ENCODE measurements around the gene JUN. TPM values are rescaled to one million over a fixed set of nuclear protein-coding genes. Genes with fewer than 3 reads are reported as not detected.

JUN gene
- polyA plus RNA-seq, 1 of the 3 experiments (the other 2 are of a cell fraction) = 66.5 TPM

- TF ChIP-seq FOSL2 (IDR thresholded peaks at IDR 0.05; ENCODE audit: borderline replicate concordance, low read depth) = peak; percentile 69; the same call in 1 of the 2 replicates
- TF ChIP-seq JUND (IDR thresholded peaks at IDR 0.05) = peak; percentile 53
Observed at GRCh38 chr1:58823481-58824010, 39.7 kb upstream of the JUN start (continued).

- Histone ChIP-seq H3K4me2 (no peak overlapping the region), H3K79me2 (ENCODE audit: insufficient read depth) (no peaks in the 10 kb centered on the region), H3K27me3 (ENCODE audit: insufficient read depth) (no peaks in the 10 kb centered on the region), H3K27ac (ENCODE audit: low read depth in 2 of 2, low read length in 1 of 2) (no peak overlapping the region), H3K36me3 (replicated peaks in 1 of 2; ENCODE audit: control insufficient read depth in 1 of 2, insufficient read depth in 2 of 2, low read length in 1 of 2) (no peaks in the 10 kb centered on the region), H3F3A (replicated peaks; ENCODE audit: insufficient read depth) (peaks cover 30% of the 10 kb centered on the region), H4K20me1 (ENCODE audit: insufficient read depth) (no peaks in the 10 kb centered on the region), H3K9me2 (no peaks in the 10 kb centered on the region), H3K9ac (no peak overlapping the region), H2AFZ (ENCODE audit: low read depth) (no peak overlapping the region), H3K9me3 (peaks cover 3% of the 10 kb centered on the region; the same call in 1 of the 2 replicates), H3K4me1 (ENCODE audit: control insufficient read depth in 1 of 2, insufficient read depth in 2 of 2, low read depth in 1 of 2, low read length in 1 of 2) (peaks cover 0 to 16% of the 10 kb centered on the region in 2 experiments; a peak in 3 of 4 replicates), H3K4me3 (ENCODE audit: low read depth in 2 of 2, low read length in 1 of 2) (no peak overlapping the region)
- no peak for DNase-seq
- TF ChIP-seq NFIC (IDR thresholded peaks at IDR 0.05; ENCODE audit: borderline replicate concordance) (no peak), SMC3 (IDR thresholded peaks at IDR 0.05; ENCODE audit: low read depth, low read length) (no peak)
- WGBS (ENCODE audit: low lambda C conversion rate) = 96% methylated on average over 4 of the region's 4 CpGs
- CTCF ChIA-PET = interaction anchor here (1.0 to 1.3 kb wide), 2 partner anchors 21 to 36 kb away, joined by 3 to 4 read pairs; no protein-coding TSS in a partner anchor
- POLR2A ChIA-PET = no interaction called here
Observed at GRCh38 chr1:58821309-58821708, 37.5 kb upstream of the JUN start.

DNA sequence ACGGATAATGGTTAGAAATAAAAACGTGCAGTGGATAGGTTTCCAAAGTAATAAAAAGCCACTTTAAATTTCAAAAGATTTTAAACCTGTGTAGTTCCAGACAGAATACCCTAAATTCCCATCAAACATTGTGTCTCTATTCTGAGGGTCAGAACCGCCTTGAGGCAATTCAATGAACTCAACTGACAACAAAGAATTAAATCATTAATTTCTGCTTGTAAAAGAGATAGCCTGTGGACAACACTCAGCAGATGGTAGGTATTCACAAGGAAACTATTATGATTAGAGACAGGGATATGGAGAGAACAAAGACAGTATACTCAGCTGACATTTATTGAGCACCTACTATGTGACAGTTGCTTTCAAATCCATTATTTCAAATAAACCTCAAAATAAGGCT, 35.1 kb upstream of the JUN start:
- H3K4me1 ChIP-seq (ENCODE audit: control insufficient read depth in 1 of 2, insufficient read depth in 2 of 2, low read depth in 1 of 2, low read length in 1 of 2) = peaks cover 3 to 15% of the 10 kb centered on the region in 2 experiments
- no peak overlapping the region; the same call in 1 of the 2 replicates for H3K9ac ChIP-seq
- POLR2A ChIA-PET = no interaction called here

DNA sequence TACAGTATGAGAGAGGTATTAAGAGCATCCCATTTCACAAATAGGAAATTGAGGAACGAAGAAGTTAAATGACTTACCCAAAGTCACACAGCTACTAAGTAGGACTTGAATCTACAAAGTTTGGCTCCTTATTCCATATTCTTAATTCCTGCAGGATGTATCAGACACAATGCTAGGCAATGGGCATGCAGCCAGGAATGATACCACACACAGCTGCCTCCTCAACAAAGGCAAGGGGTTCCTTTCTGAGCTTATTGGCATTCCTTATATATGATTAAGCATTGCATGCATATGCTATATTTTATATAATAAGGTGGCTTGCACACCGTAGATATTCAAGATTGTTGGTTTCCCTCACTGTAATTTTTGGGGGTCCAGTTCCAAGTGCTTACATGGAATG, 34.2 kb upstream of the JUN start:
- Histone ChIP-seq H3K36me3 (replicated peaks in 1 of 2; ENCODE audit: control insufficient read depth in 1 of 2, insufficient read depth in 2 of 2, low read length in 1 of 2) (no peaks in the 10 kb centered on the region), H3K79me2 (ENCODE audit: insufficient read depth) (no peaks in the 10 kb centered on the region), H3K27ac (ENCODE audit: low read depth in 2 of 2, low read length in 1 of 2) (peak overlapping the region in 1 of 2 experiments; percentile 92; a peak in 2 of 4 replicates), H2AFZ (ENCODE audit: low read depth) (no peak overlapping the region), H3K9me3 (no peaks in the 10 kb centered on the region), H3F3A (replicated peaks; ENCODE audit: insufficient read depth) (peaks cover 23% of the 10 kb centered on the region), H4K20me1 (ENCODE audit: insufficient read depth) (no peaks in the 10 kb centered on the region), H3K4me1 (ENCODE audit: control insufficient read depth in 1 of 2, insufficient read depth in 2 of 2, low read depth in 1 of 2, low read length in 1 of 2) (peaks cover 3 to 11% of the 10 kb centered on the region in 2 experiments), H3K9ac (peak overlapping the region; percentile 6; the same call in 1 of the 2 replicates), H3K4me2 (0 out of 2 replicates have a peak overlapping the region, but pooled peaks have one; percentile 5), H3K4me3 (ENCODE audit: low read depth in 2 of 2, low read length in 1 of 2) (no peak overlapping the region), H3K27me3 (ENCODE audit: insufficient read depth) (no peaks in the 10 kb centered on the region), H3K9me2 (no peaks in the 10 kb centered on the region)
- no peak for DNase-seq
- CTCF ChIA-PET = no interaction called here
- POLR2A ChIA-PET = no interaction called here
- WGBS (ENCODE audit: low lambda C conversion rate) = 24% methylated on average over 2 of the region's 2 CpGs
- TF ChIP-seq FOXM1 (IDR thresholded peaks at IDR 0.05; ENCODE audit: low read depth) (no peak), FOSL2 (IDR thresholded peaks at IDR 0.05; ENCODE audit: borderline replicate concordance, low read depth) (peak; percentile 67; the same call in 1 of the 2 replicates), MXI1 (IDR thresholded peaks at IDR 0.05; ENCODE audit: low read depth, low read length) (no peak), EP300 (IDR thresholded peaks at IDR 0.05; ENCODE audit: borderline replicate concordance in 1 of 2, low read depth in 1 of 2, low read length in 1 of 2) (peak in 1 of 2 experiments; percentile 77; a peak in 2 of 4 replicates), MAX (IDR thresholded peaks at IDR 0.05; ENCODE audit: low read depth) (peak; percentile 38; the same call in 1 of the 2 replicates), RCOR1 (IDR thresholded peaks at IDR 0.05; ENCODE audit: low read length) (no peak), RXRA (IDR thresholded peaks at IDR 0.05; ENCODE audit: borderline replicate concordance, low read depth) (0 out of 2 replicates have a peak, but pooled peaks have one; percentile 43), POLR2AphosphoS5 (IDR thresholded peaks at IDR 0.05; ENCODE audit: low read depth, low read length) (no peak; the same call in 1 of the 2 replicates), SMC3 (IDR thresholded peaks at IDR 0.05; ENCODE audit: low read depth, low read length) (no peak)
- TF ChIP-seq, protein P1, sequence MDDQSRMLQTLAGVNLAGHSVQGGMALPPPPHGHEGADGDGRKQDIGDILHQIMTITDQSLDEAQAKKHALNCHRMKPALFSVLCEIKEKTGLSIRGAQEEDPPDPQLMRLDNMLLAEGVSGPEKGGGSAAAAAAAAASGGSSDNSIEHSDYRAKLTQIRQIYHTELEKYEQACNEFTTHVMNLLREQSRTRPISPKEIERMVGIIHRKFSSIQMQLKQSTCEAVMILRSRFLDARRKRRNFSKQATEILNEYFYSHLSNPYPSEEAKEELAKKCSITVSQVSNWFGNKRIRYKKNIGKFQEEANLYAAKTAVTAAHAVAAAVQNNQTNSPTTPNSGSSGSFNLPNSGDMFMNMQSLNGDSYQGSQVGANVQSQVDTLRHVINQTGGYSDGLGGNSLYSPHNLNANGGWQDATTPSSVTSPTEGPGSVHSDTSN (IDR thresholded peaks at IDR 0.05) = peak; percentile 65
- TF ChIP-seq, protein P2, sequence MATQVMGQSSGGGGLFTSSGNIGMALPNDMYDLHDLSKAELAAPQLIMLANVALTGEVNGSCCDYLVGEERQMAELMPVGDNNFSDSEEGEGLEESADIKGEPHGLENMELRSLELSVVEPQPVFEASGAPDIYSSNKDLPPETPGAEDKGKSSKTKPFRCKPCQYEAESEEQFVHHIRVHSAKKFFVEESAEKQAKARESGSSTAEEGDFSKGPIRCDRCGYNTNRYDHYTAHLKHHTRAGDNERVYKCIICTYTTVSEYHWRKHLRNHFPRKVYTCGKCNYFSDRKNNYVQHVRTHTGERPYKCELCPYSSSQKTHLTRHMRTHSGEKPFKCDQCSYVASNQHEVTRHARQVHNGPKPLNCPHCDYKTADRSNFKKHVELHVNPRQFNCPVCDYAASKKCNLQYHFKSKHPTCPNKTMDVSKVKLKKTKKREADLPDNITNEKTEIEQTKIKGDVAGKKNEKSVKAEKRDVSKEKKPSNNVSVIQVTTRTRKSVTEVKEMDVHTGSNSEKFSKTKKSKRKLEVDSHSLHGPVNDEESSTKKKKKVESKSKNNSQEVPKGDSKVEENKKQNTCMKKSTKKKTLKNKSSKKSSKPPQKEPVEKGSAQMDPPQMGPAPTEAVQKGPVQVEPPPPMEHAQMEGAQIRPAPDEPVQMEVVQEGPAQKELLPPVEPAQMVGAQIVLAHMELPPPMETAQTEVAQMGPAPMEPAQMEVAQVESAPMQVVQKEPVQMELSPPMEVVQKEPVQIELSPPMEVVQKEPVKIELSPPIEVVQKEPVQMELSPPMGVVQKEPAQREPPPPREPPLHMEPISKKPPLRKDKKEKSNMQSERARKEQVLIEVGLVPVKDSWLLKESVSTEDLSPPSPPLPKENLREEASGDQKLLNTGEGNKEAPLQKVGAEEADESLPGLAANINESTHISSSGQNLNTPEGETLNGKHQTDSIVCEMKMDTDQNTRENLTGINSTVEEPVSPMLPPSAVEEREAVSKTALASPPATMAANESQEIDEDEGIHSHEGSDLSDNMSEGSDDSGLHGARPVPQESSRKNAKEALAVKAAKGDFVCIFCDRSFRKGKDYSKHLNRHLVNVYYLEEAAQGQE (IDR thresholded peaks at IDR 0.05; ENCODE audit: low read depth, low read length) = no peak

More for the DNA sequence above, 35.1 kb upstream of the JUN start:
- CTCF ChIA-PET = no interaction called here
- 92% methylated on average over 3 of the region's 3 CpGs for WGBS (ENCODE audit: low lambda C conversion rate)
- H3K27me3 ChIP-seq (ENCODE audit: insufficient read depth) = no peaks in the 10 kb centered on the region
- DNase-seq = no peak
- peaks cover 30% of the 10 kb centered on the region for H3F3A ChIP-seq (replicated peaks; ENCODE audit: insufficient read depth)
- H3K79me2 ChIP-seq (ENCODE audit: insufficient read depth) = no peaks in the 10 kb centered on the region
- no peak overlapping the region for H3K4me3 ChIP-seq (ENCODE audit: low read depth in 2 of 2, low read length in 1 of 2)
- no peaks in the 10 kb centered on the region for H3K36me3 ChIP-seq (replicated peaks in 1 of 2; ENCODE audit: control insufficient read depth in 1 of 2, insufficient read depth in 2 of 2, low read length in 1 of 2)
- H2AFZ ChIP-seq (ENCODE audit: low read depth) = no peak overlapping the region
- no peaks in the 10 kb centered on the region for H4K20me1 ChIP-seq (ENCODE audit: insufficient read depth)
- TF ChIP-seq EP300 (IDR thresholded peaks at IDR 0.05; ENCODE audit: borderline replicate concordance in 1 of 2, low read depth in 1 of 2, low read length in 1 of 2) (no peak), RAD21 (IDR thresholded peaks at IDR 0.05; ENCODE audit: low read length) (no peak), GABPA (IDR thresholded peaks at IDR 0.05; ENCODE audit: low read depth) (no peak)
- peak overlapping the region in 1 of 2 experiments; percentile 92; a peak in 2 of 4 replicates for H3K27ac ChIP-seq (ENCODE audit: low read depth in 2 of 2, low read length in 1 of 2)
- no peaks in the 10 kb centered on the region for H3K9me2 ChIP-seq
- no peaks in the 10 kb centered on the region for H3K9me3 ChIP-seq
- no peak overlapping the region for H3K4me2 ChIP-seq

Data from SK-N-SH (cell line).